Thyroid gland (tissue), 4 donors: Measurements from ENCODE around the gene SHANK3. TPM values are rescaled to one million over a fixed set of nuclear protein-coding genes. Genes with fewer than 3 reads are reported as not detected.
A peak's percentile ranks its signal among the peaks of the same experiment; 100 is the strongest.

Experiments
- DNase-seq, 2 donors: peaks; one replicate each; pipeline ENCODE4 v3.0.0-alpha.2; 2019
- H3K27ac ChIP-seq, 3 donors: fragments of 200-600 bp; sonication (generic); 1 replicate in 2 of 3; 2 replicates in 1 of 3; pipeline ENCODE4 v1.5.1; 2016 to 2019; ENCODE audit warnings: mild to moderate bottlenecking in 1 of 3, moderate library complexity in 1 of 3
- H3K27me3 ChIP-seq: fragments of 200-600 bp; sonication (generic); one replicate; pipeline ENCODE4 v1.5.1; 2019
- H3K36me3 ChIP-seq, 2 donors: fragments of 200-600 bp; sonication (generic); one replicate each; pipeline ENCODE4 v1.5.1; 2016 to 2019
- H3K4me1 ChIP-seq, 2 donors: fragments of 200-600 bp; sonication (generic); one replicate each; pipeline ENCODE4 v1.5.1; 2017 to 2019
- H3K4me3 ChIP-seq, 3 donors: fragments of 200-600 bp; sonication (generic); replicated peaks in 1 of 3; 1 replicate in 2 of 3; 2 replicates in 1 of 3; pipeline ENCODE4 v1.5.1; 2016; ENCODE audit warnings: mild to moderate bottlenecking in 1 of 3
- H3K9me3 ChIP-seq: fragments of 200-600 bp; sonication (generic); one replicate; pipeline ENCODE4 v1.5.1; 2017
- POLR2A ChIP-seq, 2 donors: fragments of 450-650 bp; IDR thresholded peaks; one replicate each; pipeline ENCODE4 v1.6.1; 2017; ENCODE audit warnings: antibody characterized with exemption in 2 of 2, mild to moderate bottlenecking in 2 of 2, moderate library complexity in 1 of 2
- WGBS, 2 donors: methylation state at CpG; one replicate each; pipeline ENCODE4 v1.1.5; 2017; 5-methylcytosine and 5-hydroxymethylcytosine counted together
- intact Hi-C: fragments of 100-400 bp; cut with DNase I; formaldehyde crosslinking; loops from one replicate; pipeline ENCODE4 v1.15.1; 2023
- total RNA-seq, 4 donors: library from RNA; depleted of rRNA; stranded (reverse); fragments of >200 nt; gene quantifications; one replicate each; pipeline ENCODE4 v1.2.3, GENCODE V29; 2016
- TF ChIP-seq, protein P1 (sequence below), 6 experiments: fragments of 200-600 bp in 3 of 6; fragments of 450-650 bp in 3 of 6; sonication (generic) in 3 of 6; IDR thresholded peaks; one replicate each; pipeline ENCODE4 v1.5.1; 2016 to 2019; ENCODE audit warnings: antibody characterized with exemption in 6 of 6, mild to moderate bottlenecking in 2 of 6, inconsistent platforms in 1 of 6, moderate library complexity in 1 of 6

The SHANK3 gene
- total RNA-seq, 4 donors from 2014 or later = 11.5 to 23.0 (median 17.7) TPM

- TF ChIP-seq POLR2A (IDR thresholded peaks at IDR 0.05) = no peak
- TF ChIP-seq, protein P1, sequence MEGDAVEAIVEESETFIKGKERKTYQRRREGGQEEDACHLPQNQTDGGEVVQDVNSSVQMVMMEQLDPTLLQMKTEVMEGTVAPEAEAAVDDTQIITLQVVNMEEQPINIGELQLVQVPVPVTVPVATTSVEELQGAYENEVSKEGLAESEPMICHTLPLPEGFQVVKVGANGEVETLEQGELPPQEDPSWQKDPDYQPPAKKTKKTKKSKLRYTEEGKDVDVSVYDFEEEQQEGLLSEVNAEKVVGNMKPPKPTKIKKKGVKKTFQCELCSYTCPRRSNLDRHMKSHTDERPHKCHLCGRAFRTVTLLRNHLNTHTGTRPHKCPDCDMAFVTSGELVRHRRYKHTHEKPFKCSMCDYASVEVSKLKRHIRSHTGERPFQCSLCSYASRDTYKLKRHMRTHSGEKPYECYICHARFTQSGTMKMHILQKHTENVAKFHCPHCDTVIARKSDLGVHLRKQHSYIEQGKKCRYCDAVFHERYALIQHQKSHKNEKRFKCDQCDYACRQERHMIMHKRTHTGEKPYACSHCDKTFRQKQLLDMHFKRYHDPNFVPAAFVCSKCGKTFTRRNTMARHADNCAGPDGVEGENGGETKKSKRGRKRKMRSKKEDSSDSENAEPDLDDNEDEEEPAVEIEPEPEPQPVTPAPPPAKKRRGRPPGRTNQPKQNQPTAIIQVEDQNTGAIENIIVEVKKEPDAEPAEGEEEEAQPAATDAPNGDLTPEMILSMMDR (IDR thresholded peaks at IDR 0.05) = no peak
- Histone ChIP-seq H3K27ac (peak overlapping the region; percentile 12 to 65 (median 56)), H3K36me3 (no peaks in the 10 kb centered on the region), H3K27me3 (no peaks in the 10 kb centered on the region), H3K4me3 (no peak overlapping the region), H3K4me1 (peaks cover 8 to 25% of the 10 kb centered on the region in 2 donors), H3K9me3 (no peaks in the 10 kb centered on the region)
- no peak for DNase-seq
- 70 to 77% methylated on average over 10 of the region's 10 CpGs for WGBS, 2 donors
- intact Hi-C loops = no loop called here
Observed at GRCh38 chr22:50670914-50671538, 1.6 kb upstream of the SHANK3 start.

DNA sequence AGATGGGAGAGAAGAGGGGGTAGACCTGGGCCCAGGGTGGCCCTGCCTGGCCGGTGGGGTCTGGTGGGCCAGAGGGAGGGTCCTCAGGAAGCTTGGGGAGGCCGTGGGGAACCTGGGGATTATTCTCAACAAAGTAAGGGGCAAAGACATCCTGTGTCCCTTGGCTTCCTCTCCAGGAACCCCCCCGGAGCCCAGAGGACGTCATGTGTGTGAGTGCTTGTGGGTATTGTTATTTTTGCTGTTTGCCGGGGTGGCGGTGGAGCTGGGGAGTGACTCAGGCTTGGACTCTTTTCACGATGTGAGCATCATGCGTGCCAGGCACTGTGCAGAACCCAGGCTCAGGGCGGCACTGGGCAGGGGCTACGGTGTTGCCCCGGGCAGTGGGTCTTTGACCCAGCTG lies 982 bp upstream of the SHANK3 start:
- Histone ChIP-seq H3K27ac (peak overlapping the region; percentile 46 to 65 (median 56)), H3K36me3 (no peaks in the 10 kb centered on the region), H3K4me3 (no peak overlapping the region), H3K9me3 (no peaks in the 10 kb centered on the region), H3K4me1 (peaks cover 8 to 25% of the 10 kb centered on the region in 2 donors), H3K27me3 (no peaks in the 10 kb centered on the region)
- intact Hi-C loops = no loop called here
- no peak for TF ChIP-seq POLR2A (IDR thresholded peaks at IDR 0.05)
- TF ChIP-seq, protein P1 (IDR thresholded peaks at IDR 0.05) = no peak
- no peak for DNase-seq
- WGBS, 2 donors = 23 to 31% methylated on average over 6 to 7 of the region's 11 CpGs

- Histone ChIP-seq H3K27me3 (no peaks in the 10 kb centered on the region), H3K4me3 (no peak overlapping the region), H3K27ac (peak overlapping the region; percentile 55 to 65 (median 56)), H3K9me3 (no peaks in the 10 kb centered on the region), H3K4me1 (peaks cover 8 to 25% of the 10 kb centered on the region in 2 donors), H3K36me3 (no peaks in the 10 kb centered on the region)
- DNase-seq = no peak
- TF ChIP-seq POLR2A (IDR thresholded peaks at IDR 0.05) = no peak
- TF ChIP-seq, protein P1 (IDR thresholded peaks at IDR 0.05) = no peak
- intact Hi-C loops = no loop called here
- WGBS, 2 donors = 73 to 77% methylated on average over 8 of the region's 8 CpGs
Observed at GRCh38 chr22:50672041-50672440, 582 bp upstream of the SHANK3 start.

DNA sequence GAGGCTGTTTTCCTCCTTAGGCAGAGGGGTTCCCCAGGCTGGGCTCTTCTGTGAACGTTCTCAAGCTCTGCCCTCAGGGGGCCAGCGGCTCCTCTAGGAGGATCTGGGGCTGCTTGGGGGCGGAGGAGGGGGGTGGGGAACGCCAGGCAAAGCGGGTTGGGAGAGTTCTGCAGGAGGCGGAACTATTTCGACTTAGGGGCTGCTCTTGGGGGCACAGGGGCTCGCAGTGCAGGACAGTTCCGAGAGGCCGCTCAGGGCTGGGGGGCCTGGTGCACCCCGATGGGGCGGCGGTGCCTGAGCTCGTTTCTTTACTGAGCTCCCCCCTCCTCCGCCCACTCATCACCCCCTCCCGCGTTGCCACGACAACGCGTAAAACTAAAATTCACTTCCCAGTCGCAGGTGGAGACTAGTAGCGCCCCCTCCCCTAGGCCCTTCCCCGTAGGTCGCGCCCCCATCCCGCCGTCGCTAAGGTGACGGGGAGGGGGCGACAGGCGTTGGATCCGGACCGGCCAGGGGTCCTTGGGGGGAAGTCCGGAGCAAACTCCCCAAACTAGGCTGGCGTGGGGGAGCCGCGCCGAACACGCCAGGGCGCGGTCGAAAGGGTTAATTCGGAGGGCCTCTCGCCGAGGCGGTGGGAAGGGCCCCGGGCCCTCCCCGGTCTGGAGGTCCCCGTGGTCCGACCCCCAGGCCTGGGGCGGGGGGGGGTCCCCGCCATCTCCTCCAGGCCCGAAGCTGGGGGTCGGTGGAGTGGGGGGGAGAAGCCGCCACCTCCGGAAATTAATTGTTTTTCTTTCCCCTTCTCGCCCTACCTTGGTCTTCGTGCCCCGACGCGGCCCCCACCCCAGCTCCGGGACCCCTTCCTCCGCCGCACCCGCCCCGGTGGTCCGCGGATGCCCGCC lies 857 bp downstream of the SHANK3 start:
- peak overlapping the region in 2 of 3 donors; percentile 0 to 38 for H3K4me3 ChIP-seq
- no peak for DNase-seq
- TF ChIP-seq, protein P1 (IDR thresholded peaks at IDR 0.05) = no peak
- no peaks in the 10 kb centered on the region for H3K36me3 ChIP-seq
- intact Hi-C loops = no loop called here
- no peaks in the 10 kb centered on the region for H3K9me3 ChIP-seq
- 5 to 9% methylated on average over 18 to 38 of the region's 69 CpGs for WGBS, 2 donors
- H3K27me3 ChIP-seq = no peaks in the 10 kb centered on the region
- H3K4me1 ChIP-seq = peaks cover 8 to 25% of the 10 kb centered on the region in 2 donors
- peak overlapping the region in 2 of 3 donors; percentile 36 to 61 for H3K27ac ChIP-seq

DNA sequence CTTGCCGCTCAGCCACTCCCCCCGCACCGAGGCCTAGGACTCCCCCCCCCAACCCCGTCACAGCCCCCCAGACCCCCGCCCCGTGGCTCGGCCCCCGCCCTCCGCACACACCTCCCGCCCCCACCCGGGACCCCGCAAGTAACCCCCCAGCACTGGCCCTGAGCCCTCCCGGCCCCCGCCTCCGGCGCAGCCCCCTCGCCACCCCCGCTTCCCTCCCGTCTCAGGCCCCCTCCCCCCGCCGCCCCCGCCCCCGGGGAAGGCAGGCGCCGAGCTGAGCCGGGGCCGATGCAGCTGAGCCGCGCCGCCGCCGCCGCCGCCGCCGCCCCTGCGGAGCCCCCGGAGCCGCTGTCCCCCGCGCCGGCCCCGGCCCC lies 1.5 kb downstream of the SHANK3 start:
- no peaks in the 10 kb centered on the region for H3K36me3 ChIP-seq
- no peaks in the 10 kb centered on the region for H3K27me3 ChIP-seq
- intact Hi-C loops = no loop called here
- TF ChIP-seq, protein P1 (IDR thresholded peaks at IDR 0.05) = no peak
- no peak for TF ChIP-seq POLR2A (IDR thresholded peaks at IDR 0.05)
- no peak for DNase-seq
- peak overlapping the region in 1 of 3 donors; percentile 38 for H3K4me3 ChIP-seq
- peaks cover 8 to 25% of the 10 kb centered on the region in 2 donors for H3K4me1 ChIP-seq
- H3K27ac ChIP-seq = peak overlapping the region in 2 of 3 donors; percentile 36 to 61
- H3K9me3 ChIP-seq = no peaks in the 10 kb centered on the region
- 7% methylated on average over 6 of the region's 43 CpGs; no CpG with 5 or more reads in 1 of the 2 donors for WGBS, 2 donors
